Gastrocnemius medialis (tissue), 4 donors: ENCODE data around the gene SLC22A5.

Source experiments
- CTCF ChIP-seq, 5 experiments: fragments of 450-650 bp in 3 of 5; fragments of 200-600 bp in 2 of 5; sonication (generic) in 2 of 5; IDR thresholded peaks in 4 of 5; conservative IDR thresholded peaks in 1 of 5; 1 replicate in 4 of 5; 2 replicates in 1 of 5; pipeline ENCODE4 v1.5.1; 2016 to 2019; ENCODE audit warnings: antibody characterized with exemption in 5 of 5, mild to moderate bottlenecking in 3 of 5, moderate library complexity in 3 of 5
- POLR2A ChIP-seq, 2 donors: fragments of 450-650 bp; IDR thresholded peaks; one replicate each; pipeline ENCODE4 v1.6.1; 2017; ENCODE audit warnings: antibody characterized with exemption in 2 of 2, mild to moderate bottlenecking in 2 of 2, moderate library complexity in 2 of 2

GRCh38 chr5:132392411-132392810, 22.9 kb downstream of the SLC22A5 start:
- no peak for TF ChIP-seq CTCF (IDR thresholded peaks at IDR 0.05 in 4 of 5, conservative IDR thresholded peaks at IDR 0.05 in 1 of 5)
- no peak for TF ChIP-seq POLR2A (IDR thresholded peaks at IDR 0.05)
